ENCODE results near the gene MED29. TPM values are rescaled to one million over a fixed set of nuclear protein-coding genes. Genes with fewer than 3 reads are reported as not detected.
A peak's percentile ranks its signal among the peaks of the same experiment; 100 is the strongest.

MED29 gene
- total RNA-seq, 1 experiment from 2014 or later = 38.9 TPM

GRCh38 chr19:39407660-39408391 is 16.6 kb downstream of the MED29 start:
- H3K4me1 ChIP-seq (replicated peaks) = peaks cover 52% of the 10 kb centered on the region
- peaks cover 21% of the 10 kb centered on the region for H3K36me3 ChIP-seq
- H3K9me3 ChIP-seq (replicated peaks) = no peaks in the 10 kb centered on the region
- H3K4me3 ChIP-seq = peak overlapping the region; percentile 81
- peak in 1 of 2 experiments; percentile 46 for DNase-seq (ENCODE audit: low read depth in 1 of 2, low spot score in 2 of 2)
- no peaks in the 10 kb centered on the region for H3K27me3 ChIP-seq (replicated peaks)
- H3K27ac ChIP-seq = no peak overlapping the region

GRCh38 chr19:39408392-39409207 is 17.4 kb downstream of the MED29 start:
- H3K4me1 ChIP-seq (replicated peaks) = peaks cover 45% of the 10 kb centered on the region
- no peaks in the 10 kb centered on the region for H3K9me3 ChIP-seq (replicated peaks)
- H3K27ac ChIP-seq = no peak overlapping the region; the same call in 1 of the 2 replicates
- peaks cover 24% of the 10 kb centered on the region for H3K36me3 ChIP-seq
- H3K27me3 ChIP-seq (replicated peaks) = no peaks in the 10 kb centered on the region
- no peak for DNase-seq (ENCODE audit: low read depth in 1 of 2, low spot score in 2 of 2)
- peak overlapping the region; percentile 81; the same call in 1 of the 2 replicates for H3K4me3 ChIP-seq

GRCh38 chr19:39409208-39410016 is 18.2 kb downstream of the MED29 start:
- H3K27me3 ChIP-seq (replicated peaks) = no peaks in the 10 kb centered on the region
- H3K9me3 ChIP-seq (replicated peaks) = no peaks in the 10 kb centered on the region
- H3K4me1 ChIP-seq (replicated peaks) = peaks cover 45% of the 10 kb centered on the region
- peak; percentile 54 to 73 for DNase-seq (ENCODE audit: low read depth in 1 of 2, low spot score in 2 of 2)
- H3K4me3 ChIP-seq = peak overlapping the region; percentile 49
- H3K36me3 ChIP-seq = peaks cover 30% of the 10 kb centered on the region
- peak overlapping the region; percentile 91 for H3K27ac ChIP-seq

- H3K36me3 ChIP-seq = peaks cover 38% of the 10 kb centered on the region
- no peaks in the 10 kb centered on the region for H3K27me3 ChIP-seq (replicated peaks)
- peak in 1 of 2 experiments; percentile 67 for DNase-seq (ENCODE audit: low read depth in 1 of 2, low spot score in 2 of 2)
- peak overlapping the region; percentile 91 for H3K27ac ChIP-seq
- peaks cover 53% of the 10 kb centered on the region for H3K4me1 ChIP-seq (replicated peaks)
- H3K9me3 ChIP-seq (replicated peaks) = no peaks in the 10 kb centered on the region
- H3K4me3 ChIP-seq = peak overlapping the region; percentile 49
Observed at GRCh38 chr19:39410017-39410830, 19.0 kb downstream of the MED29 start.

GRCh38 chr19:39410831-39411080 is 19.6 kb downstream of the MED29 start:
- DNase-seq (ENCODE audit: low read depth in 1 of 2, low spot score in 2 of 2) = no peak
- H3K4me1 ChIP-seq (replicated peaks) = peaks cover 53% of the 10 kb centered on the region
- H3K4me3 ChIP-seq = no peak overlapping the region
- H3K36me3 ChIP-seq = peaks cover 44% of the 10 kb centered on the region
- H3K27ac ChIP-seq = no peak overlapping the region
- no peaks in the 10 kb centered on the region for H3K9me3 ChIP-seq (replicated peaks)
- no peaks in the 10 kb centered on the region for H3K27me3 ChIP-seq (replicated peaks)

GRCh38 chr19:39411081-39411831 is 20.1 kb downstream of the MED29 start:
- Histone ChIP-seq H3K4me1 (replicated peaks) (peaks cover 52% of the 10 kb centered on the region), H3K27ac (no peak overlapping the region), H3K4me3 (no peak overlapping the region), H3K36me3 (peaks cover 49% of the 10 kb centered on the region), H3K9me3 (replicated peaks) (no peaks in the 10 kb centered on the region), H3K27me3 (replicated peaks) (no peaks in the 10 kb centered on the region)
- no peak for DNase-seq (ENCODE audit: low read depth in 1 of 2, low spot score in 2 of 2)

GRCh38 chr19:39411832-39412099 is 20.6 kb downstream of the MED29 start:
- Histone ChIP-seq H3K27ac (no peak overlapping the region), H3K4me3 (peak overlapping the region; percentile 9), H3K36me3 (peaks cover 53% of the 10 kb centered on the region), H3K27me3 (replicated peaks) (no peaks in the 10 kb centered on the region), H3K4me1 (replicated peaks) (peaks cover 50% of the 10 kb centered on the region), H3K9me3 (replicated peaks) (no peaks in the 10 kb centered on the region)
- peak in 1 of 2 experiments; percentile 93 for DNase-seq (ENCODE audit: low read depth in 1 of 2, low spot score in 2 of 2)

GRCh38 chr19:39412100-39412866 is 21.1 kb downstream of the MED29 start, which contains the start of gene PLEKHG2:
Gene PLEKHG2, plus strand, starts transcription at chr19:39412669. Its CDS starts 1,418 bp downstream, at chr19:39414087.
- no peaks in the 10 kb centered on the region for H3K9me3 ChIP-seq (replicated peaks)
- H3K27me3 ChIP-seq (replicated peaks) = no peaks in the 10 kb centered on the region

GRCh38 chr19:39412867-39413271 is 21.7 kb downstream of the MED29 start:
- no peaks in the 10 kb centered on the region for H3K27me3 ChIP-seq (replicated peaks)
- DNase-seq (ENCODE audit: low read depth in 1 of 2, low spot score in 2 of 2) = peak in 1 of 2 experiments; percentile 70
- peaks cover 55% of the 10 kb centered on the region for H3K36me3 ChIP-seq

More at GRCh38 chr19:39412100-39412866, 21.1 kb downstream of the MED29 start, which contains the start of gene PLEKHG2:
- DNase-seq (ENCODE audit: low read depth in 1 of 2, low spot score in 2 of 2) = peak; percentile 99 to 100
- Histone ChIP-seq H3K36me3 (peaks cover 54% of the 10 kb centered on the region), H3K4me3 (peak within 1 kb of the TSS; percentile 68), H3K4me1 (replicated peaks) (peaks cover 50% of the 10 kb centered on the region), H3K27ac (peak within 1 kb of the TSS; percentile 80)

GRCh38 chr19:39413272-39413910 is 22.2 kb downstream of the MED29 start:
- peak; percentile 40 to 79 for DNase-seq (ENCODE audit: low read depth in 1 of 2, low spot score in 2 of 2)

More at GRCh38 chr19:39412867-39413271, 21.7 kb downstream of the MED29 start:
- no peaks in the 10 kb centered on the region for H3K9me3 ChIP-seq (replicated peaks)
- peak overlapping the region; percentile 80 for H3K27ac ChIP-seq
- H3K4me3 ChIP-seq = peak overlapping the region; percentile 68
- peaks cover 48% of the 10 kb centered on the region for H3K4me1 ChIP-seq (replicated peaks)

GRCh38 chr19:39413911-39414608 is 22.9 kb downstream of the MED29 start:
- Histone ChIP-seq H3K27me3 (replicated peaks) (no peaks in the 10 kb centered on the region), H3K9me3 (replicated peaks) (no peaks in the 10 kb centered on the region), H3K36me3 (peaks cover 57% of the 10 kb centered on the region), H3K4me1 (replicated peaks) (peaks cover 37% of the 10 kb centered on the region), H3K27ac (peak overlapping the region; percentile 80), H3K4me3 (peak overlapping the region; percentile 68)
- peak; percentile 45 to 64 for DNase-seq (ENCODE audit: low read depth in 1 of 2, low spot score in 2 of 2)

More at GRCh38 chr19:39413272-39413910, 22.2 kb downstream of the MED29 start:
- H3K27ac ChIP-seq = peak overlapping the region; percentile 80
- H3K27me3 ChIP-seq (replicated peaks) = no peaks in the 10 kb centered on the region
- H3K4me1 ChIP-seq (replicated peaks) = peaks cover 42% of the 10 kb centered on the region
- H3K9me3 ChIP-seq (replicated peaks) = no peaks in the 10 kb centered on the region
- H3K4me3 ChIP-seq = peak overlapping the region; percentile 68
- H3K36me3 ChIP-seq = peaks cover 55% of the 10 kb centered on the region
